HEK293 (cell line): ENCODE data around the gene LRP1B.

Experiments used
- CTCF ChIA-PET: fragments of 350-600 bp; formaldehyde crosslinking; extraction: SDS; loops from one replicate; lab custom pipeline; 2021; ENCODE audit warnings: antibody characterized with exemption; lab: Yijun Ruan, JAX
- POLR2A ChIA-PET: fragments of 300-600 bp; formaldehyde crosslinking; extraction: SDS; loops from one replicate; lab custom pipeline; 2020; ENCODE audit warnings: antibody characterized with exemption, inconsistent platforms; lab: Yijun Ruan, JAX
- H3K27ac ChIP-seq: fragments of 200-500 bp; sonication (Bioruptor generic); 2 replicates; pipeline ENCODE4 v1.5.1; 2014; ENCODE audit warnings: low read depth, low read length, control low read depth, inconsistent platforms; ENCODE audit errors: extremely low read depth
- H3K36me3 ChIP-seq, 2 experiments: fragments of 200-500 bp in 1 of 2; sonication (Bioruptor generic) in 1 of 2; 1 replicate in 1 of 2; 2 replicates in 1 of 2; pipeline ENCODE4 v1.5.1; 2014 to 2017; ENCODE audit warnings: inconsistent platforms in 2 of 2, low read length in 2 of 2; ENCODE audit not compliant: control insufficient read depth in 2 of 2, insufficient read depth in 1 of 2
- H3K4me1 ChIP-seq: fragments of 200-500 bp; sonication (Bioruptor generic); 2 replicates; pipeline ENCODE4 v1.5.1; 2014; ENCODE audit warnings: mild to moderate bottlenecking, low read length, inconsistent platforms; ENCODE audit not compliant: control insufficient read depth, insufficient read depth
- H3K4me3 ChIP-seq: 2 replicates; pipeline ENCODE4 v1.5.1; 2011; ENCODE audit warnings: low read depth, mild to moderate bottlenecking, control low read depth, low read length, moderate library complexity
- H3K9me3 ChIP-seq: fragments of 200-500 bp; sonication (Bioruptor generic); 2 replicates; pipeline ENCODE4 v1.5.1; 2014; ENCODE audit warnings: low read depth, low read length, inconsistent platforms; ENCODE audit not compliant: control insufficient read depth, insufficient read depth
- GLIS2 ChIP-seq: fragments of 450-650 bp; formaldehyde crosslinking; IDR thresholded peaks from 2 replicates; pipeline ENCODE4 v1.5.1; 2016; ENCODE audit warnings: missing biosample characterization, missing genetic modification characterization
- PRDM10 ChIP-seq: fragments of 450-650 bp; formaldehyde crosslinking; IDR thresholded peaks from 2 replicates; pipeline ENCODE4 v1.5.1; 2016; ENCODE audit warnings: missing biosample characterization, missing genetic modification characterization
- ZBTB17 ChIP-seq: fragments of 450-650 bp; formaldehyde crosslinking; IDR thresholded peaks from 2 replicates; pipeline ENCODE4 v1.5.1; 2016; ENCODE audit warnings: missing biosample characterization, missing genetic modification characterization
- ZBTB48 ChIP-seq: fragments of 450-650 bp; formaldehyde crosslinking; IDR thresholded peaks from 2 replicates; pipeline ENCODE4 v1.5.1; 2016; ENCODE audit warnings: missing biosample characterization, missing genetic modification characterization
- ZBTB6 ChIP-seq: fragments of 450-650 bp; formaldehyde crosslinking; IDR thresholded peaks from 2 replicates; pipeline ENCODE4 v1.5.1; 2017; ENCODE audit warnings: missing biosample characterization, missing genetic modification characterization
- ZBTB7A ChIP-seq: fragments of 450-650 bp; formaldehyde crosslinking; IDR thresholded peaks from 2 replicates; pipeline ENCODE4 v1.5.1; 2016; ENCODE audit warnings: low read depth, missing biosample characterization, missing genetic modification characterization
- ZNF140 ChIP-seq: fragments of 450-650 bp; formaldehyde crosslinking; IDR thresholded peaks from 2 replicates; pipeline ENCODE4 v1.5.1; 2016; ENCODE audit warnings: missing biosample characterization, missing genetic modification characterization
- ZNF146 ChIP-seq: fragments of 450-650 bp; formaldehyde crosslinking; IDR thresholded peaks from 2 replicates; pipeline ENCODE4 v1.5.1; 2016; ENCODE audit warnings: missing biosample characterization, missing genetic modification characterization
- ZNF223 ChIP-seq: fragments of 450-650 bp; formaldehyde crosslinking; IDR thresholded peaks from 2 replicates; pipeline ENCODE4 v1.5.1; 2016; ENCODE audit warnings: missing biosample characterization, missing genetic modification characterization
- ZNF266 ChIP-seq: fragments of 450-650 bp; formaldehyde crosslinking; IDR thresholded peaks from 2 replicates; pipeline ENCODE4 v1.5.1; 2016; ENCODE audit warnings: missing biosample characterization, missing genetic modification characterization, low read depth
- ZNF324 ChIP-seq: fragments of 450-650 bp; formaldehyde crosslinking; IDR thresholded peaks from 2 replicates; pipeline ENCODE4 v1.5.1; 2016; ENCODE audit warnings: missing biosample characterization, missing genetic modification characterization
- ZNF391 ChIP-seq: fragments of 450-650 bp; formaldehyde crosslinking; IDR thresholded peaks from 2 replicates; pipeline ENCODE4 v1.5.1; 2016; ENCODE audit warnings: low read depth, missing biosample characterization, missing genetic modification characterization, borderline replicate concordance
- ZNF433 ChIP-seq: fragments of 450-650 bp; formaldehyde crosslinking; IDR thresholded peaks from 2 replicates; pipeline ENCODE4 v1.5.1; 2016; ENCODE audit warnings: missing biosample characterization, missing genetic modification characterization, low read depth
- ZNF529 ChIP-seq: fragments of 450-650 bp; formaldehyde crosslinking; IDR thresholded peaks from 2 replicates; pipeline ENCODE4 v1.5.1; 2017; ENCODE audit warnings: missing genetic modification characterization, missing biosample characterization; ENCODE audit not compliant: insufficient replicate concordance
- ZNF610 ChIP-seq: fragments of 450-650 bp; formaldehyde crosslinking; IDR thresholded peaks from 2 replicates; pipeline ENCODE4 v1.5.1; 2016; ENCODE audit warnings: missing biosample characterization, missing genetic modification characterization, borderline replicate concordance
- ZNF670 ChIP-seq: fragments of 450-650 bp; formaldehyde crosslinking; IDR thresholded peaks from 2 replicates; pipeline ENCODE4 v1.5.1; 2016; ENCODE audit warnings: missing biosample characterization, missing genetic modification characterization, low read depth
- ZNF704 ChIP-seq: fragments of 450-650 bp; formaldehyde crosslinking; IDR thresholded peaks from 2 replicates; pipeline ENCODE4 v1.5.1; 2016; ENCODE audit warnings: missing biosample characterization, missing genetic modification characterization
- ZNF837 ChIP-seq: fragments of 450-650 bp; formaldehyde crosslinking; IDR thresholded peaks from 2 replicates; pipeline ENCODE4 v1.5.1; 2016; ENCODE audit warnings: missing biosample characterization, missing genetic modification characterization
- ZSCAN4 ChIP-seq: fragments of 450-650 bp; formaldehyde crosslinking; IDR thresholded peaks from 2 replicates; pipeline ENCODE4 v1.5.1; 2017; ENCODE audit warnings: missing biosample characterization, missing genetic modification characterization

LRP1B gene

GRCh38 chr2:141306368-141306767 is 824.4 kb downstream of the LRP1B start:
- no peak overlapping the region for H3K27ac ChIP-seq
- ChIA-PET CTCF (no interaction called here), POLR2A (no interaction called here)
- TF ChIP-seq ZNF670 (tag by site-specific recombination) (no peak), ZNF324 (tag by site-specific recombination) (no peak)
- no peaks in the 10 kb centered on the region for H3K4me1 ChIP-seq
- no peaks in the 10 kb centered on the region for H3K9me3 ChIP-seq
- no peak overlapping the region for H3K4me3 ChIP-seq
- H3K36me3 ChIP-seq, result no peaks in the 10 kb centered on the region

- TF ChIP-seq ZNF140 (tag by site-specific recombination) (no peak), ZBTB6 (tag by site-specific recombination) (no peak), ZBTB17 (tag by site-specific recombination) (no peak), ZNF837 (tag by site-specific recombination) (no peak), ZNF223 (no peak), ZNF266 (tag by site-specific recombination) (no peak), ZNF529 (tag by site-specific recombination) (no peak), ZNF391 (tag by site-specific recombination) (no peak), PRDM10 (tag by site-specific recombination) (no peak), ZBTB48 (no peak), GLIS2 (tag by site-specific recombination) (no peak), ZNF610 (no peak), ZNF433 (tag by site-specific recombination) (no peak), ZNF146 (tag by site-specific recombination) (no peak), ZSCAN4 (no peak), ZBTB7A (tag by site-specific recombination) (no peak), ZNF704 (tag by site-specific recombination) (no peak)
- Histone ChIP-seq H3K4me1 (no peaks in the 10 kb centered on the region), H3K36me3 (no peaks in the 10 kb centered on the region), H3K9me3 (no peaks in the 10 kb centered on the region), H3K27ac (no peak overlapping the region), H3K4me3 (no peak overlapping the region)
- POLR2A ChIA-PET, result no interaction called here
- CTCF ChIA-PET, result interaction anchor here (0.6 kb wide), 1 partner anchor 15 kb away, joined by 4 read pairs; no protein-coding TSS in a partner anchor
Measured at GRCh38 chr2:141301551-141301950, 829.3 kb downstream of the LRP1B start.
